GM12892 (cell line): Measurements from ENCODE around the gene BSPRY.
"Not testable (repeated sequence)": the region's sequence is repeated elsewhere in the genome, so short reads cannot be mapped to it uniquely, and the experiment has no call there.

Experiments used
- DNase-seq: peaks from one replicate; pipeline ENCODE4 v3.0.0; 2011; ENCODE audit not compliant: insufficient read length
- FAIRE-seq: peaks from 2 replicates; lab custom pipeline; 2011; peaks lifted over from hg19 to GRCh38; lab: Jason Lieb, UNC
- POLR2A ChIP-seq: IDR thresholded peaks from 2 replicates; pipeline ENCODE4 v1.6.1; 2011; ENCODE audit warnings: low read depth, low read length, control low read depth
- POLR2AphosphoS5 ChIP-seq: IDR thresholded peaks from 2 replicates; pipeline ENCODE4 v1.6.1; 2011; ENCODE audit warnings: low read depth, low read length, control low read depth
- TAF1 ChIP-seq: IDR thresholded peaks from 2 replicates; pipeline ENCODE4 v1.6.1; 2011; ENCODE audit warnings: low read depth, mild to moderate bottlenecking, control low read depth, low read length, borderline replicate concordance

BSPRY gene

DNA sequence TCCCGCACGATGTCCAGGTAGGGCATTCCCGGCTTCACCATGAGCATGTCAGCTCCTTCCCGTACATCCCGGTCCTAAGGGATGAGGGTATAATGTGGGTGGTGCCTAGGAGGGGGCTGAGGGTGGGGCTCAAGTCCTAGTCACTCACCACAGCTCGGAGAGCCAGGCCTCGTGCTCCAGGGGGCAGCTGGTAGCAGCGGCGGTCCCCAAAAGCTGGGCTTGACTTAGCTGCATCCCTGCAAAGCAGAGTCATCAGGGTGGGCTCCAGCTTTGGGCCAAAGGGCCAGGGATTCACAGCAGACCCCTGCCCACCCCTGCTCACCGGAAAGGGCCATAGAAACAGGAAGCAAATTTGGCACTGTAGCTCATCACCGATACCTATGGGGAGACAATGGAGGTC is 40.1 kb downstream of the BSPRY start:
- no peak for FAIRE-seq
- DNase-seq = no peak
- TF ChIP-seq TAF1 (no peak), POLR2AphosphoS5 (no peak), POLR2A (no peak)

DNA sequence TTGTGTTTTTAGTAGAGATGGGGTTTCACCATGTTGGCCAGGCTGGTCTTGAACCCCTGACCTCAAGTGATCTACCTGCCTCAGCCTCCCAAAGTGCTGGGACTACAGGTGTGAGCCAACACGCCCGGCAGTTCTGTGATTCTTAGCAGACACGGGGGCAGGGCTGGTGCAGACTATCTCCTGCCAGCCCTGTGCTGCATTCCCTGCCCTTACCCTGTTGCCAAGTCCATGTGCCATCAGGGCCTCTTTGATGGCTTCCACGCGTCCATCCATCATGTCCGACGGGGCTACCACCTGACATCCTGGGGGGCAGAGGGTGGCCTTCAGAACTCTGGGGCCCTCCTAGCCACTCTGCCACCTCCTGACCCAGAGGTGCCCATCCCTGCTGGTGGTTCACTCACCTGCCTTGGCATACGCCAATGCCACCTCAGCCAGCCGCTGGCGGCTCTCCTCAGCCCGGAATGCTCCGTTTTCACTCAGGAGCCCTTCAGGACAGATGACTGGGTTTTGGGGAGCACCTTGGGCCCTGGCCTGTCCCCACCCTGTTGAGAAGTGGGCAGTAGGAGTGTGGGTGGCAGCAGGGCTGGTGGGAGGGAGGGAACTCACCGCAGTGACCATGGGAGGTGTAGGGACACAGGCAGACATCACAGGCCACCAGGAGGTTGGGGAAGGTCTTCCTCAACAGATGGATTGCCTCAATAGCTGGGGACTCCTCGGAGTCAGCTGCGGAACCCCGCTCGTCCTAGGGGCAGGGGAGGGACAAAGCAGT is 41.0 kb downstream of the BSPRY start:
- DNase-seq (no peak), FAIRE-seq (no peak)
- no peak for TF ChIP-seq POLR2A
- no peak for TF ChIP-seq POLR2AphosphoS5
- TF ChIP-seq TAF1 = no peak

DNA sequence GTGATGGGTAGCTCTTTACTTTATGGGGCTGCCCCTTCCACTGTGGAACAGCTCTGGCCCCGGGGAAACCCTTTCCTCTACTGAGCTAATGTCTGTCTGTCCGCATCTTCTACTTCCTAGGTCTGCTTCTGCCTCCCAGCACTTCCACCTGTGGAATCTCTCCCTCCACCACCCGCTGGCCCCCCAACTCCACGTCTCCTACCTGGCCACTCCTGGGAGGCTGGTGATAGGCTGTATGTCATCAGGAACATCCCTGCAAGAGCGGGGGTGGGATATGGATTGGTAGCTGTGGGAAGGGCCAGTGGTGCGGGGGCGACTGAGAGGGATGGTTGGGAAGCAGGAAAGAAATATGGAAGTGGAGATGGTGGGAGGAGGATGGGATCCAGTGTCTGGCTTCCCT is 42.6 kb downstream of the BSPRY start:
- no peak for TF ChIP-seq POLR2AphosphoS5
- no peak for TF ChIP-seq TAF1
- no peak for TF ChIP-seq POLR2A
- no peak for DNase-seq
- FAIRE-seq = no peak

DNA sequence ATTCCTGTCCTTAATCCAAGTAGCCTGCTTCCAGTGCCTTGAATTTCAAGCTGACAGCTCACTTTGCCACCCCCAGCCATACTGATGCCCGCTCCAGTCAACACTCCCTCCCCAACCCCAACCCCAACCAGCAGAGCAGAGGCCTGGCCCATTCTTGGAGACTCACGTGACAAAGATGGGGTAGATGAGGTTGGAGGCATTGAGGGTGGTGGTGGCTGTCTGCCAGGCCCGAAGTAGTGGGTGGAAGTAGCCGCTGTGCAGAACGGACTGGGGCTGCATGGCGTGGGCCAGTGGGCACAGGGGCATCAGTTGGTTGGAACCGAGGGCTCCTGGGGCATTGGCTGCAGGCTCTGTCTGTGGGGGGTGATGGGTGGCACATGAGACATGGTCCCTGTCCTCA is 43.9 kb downstream of the BSPRY start:
- no peak for FAIRE-seq
- no peak for TF ChIP-seq TAF1
- TF ChIP-seq POLR2AphosphoS5 = no peak
- TF ChIP-seq POLR2A = no peak

DNA sequence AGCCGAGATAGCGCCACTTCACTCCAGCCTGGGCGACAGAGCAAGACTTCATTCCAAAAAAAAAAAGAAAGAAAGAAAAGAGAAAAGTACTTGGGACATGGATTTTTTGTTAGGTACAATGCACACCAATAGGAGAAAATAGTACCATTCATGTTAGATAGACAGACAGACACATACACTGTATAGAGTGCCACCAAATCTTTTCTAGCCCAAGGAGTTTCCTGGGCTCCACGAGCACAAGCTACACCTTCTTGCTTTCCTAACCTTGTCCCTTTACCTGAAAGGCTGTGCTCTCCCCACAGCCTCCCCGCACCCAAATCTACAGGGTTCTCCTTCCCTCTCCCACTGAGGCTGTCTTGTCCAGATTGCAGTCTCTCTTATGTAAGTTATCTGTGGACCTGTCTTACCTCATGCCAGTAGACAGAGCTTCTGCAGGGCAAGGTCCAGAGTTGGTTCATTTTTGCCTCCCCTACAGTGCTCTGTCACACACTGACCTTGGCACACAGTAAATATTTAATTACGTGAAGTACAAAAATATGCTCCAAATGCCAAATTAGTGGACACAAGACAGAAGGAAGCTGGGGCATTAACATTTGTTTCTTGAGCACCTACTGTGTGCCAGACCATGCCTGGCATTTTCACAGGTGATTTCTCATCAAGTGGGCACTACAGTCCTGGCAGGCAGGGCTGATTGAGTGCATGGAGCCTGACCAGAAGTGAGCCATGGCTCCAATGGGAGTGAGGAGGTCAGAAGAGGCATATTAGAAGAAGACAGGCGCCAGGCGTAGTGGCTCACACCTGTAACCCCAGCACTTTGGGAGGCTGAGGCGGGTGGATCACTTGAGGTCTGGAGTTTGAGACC is 45.9 kb downstream of the BSPRY start:
- no peak for FAIRE-seq
- TF ChIP-seq TAF1 (no peak), POLR2AphosphoS5 (no peak), POLR2A (no peak)
- DNase-seq = no peak

More for the DNA sequence above, 43.9 kb downstream of the BSPRY start:
- no peak for DNase-seq

DNA sequence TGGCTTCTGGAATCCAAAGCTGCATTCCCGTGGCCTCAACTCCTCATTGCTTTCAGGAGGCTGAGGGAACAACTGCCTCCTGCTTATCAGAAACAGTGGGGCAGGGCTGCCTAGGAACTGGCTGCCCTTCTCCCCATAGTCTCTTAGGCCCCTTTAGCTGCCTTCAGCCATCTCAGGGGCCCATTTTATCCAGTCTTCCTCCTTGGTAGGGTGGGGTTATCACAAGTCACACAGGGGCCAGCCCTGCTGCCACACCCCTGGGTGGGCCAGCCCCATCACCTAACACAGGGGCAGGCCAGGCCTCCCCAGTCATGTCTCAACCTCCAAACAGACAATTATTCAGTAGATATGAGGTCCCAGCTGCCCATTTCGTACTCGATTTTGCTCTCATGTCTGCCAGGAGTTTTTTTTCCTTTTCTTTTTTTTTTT is 47.9 kb downstream of the BSPRY start:
- FAIRE-seq (no peak), DNase-seq (no peak)
- no peak for TF ChIP-seq TAF1
- no peak for TF ChIP-seq POLR2AphosphoS5
- TF ChIP-seq POLR2A = no peak

DNA sequence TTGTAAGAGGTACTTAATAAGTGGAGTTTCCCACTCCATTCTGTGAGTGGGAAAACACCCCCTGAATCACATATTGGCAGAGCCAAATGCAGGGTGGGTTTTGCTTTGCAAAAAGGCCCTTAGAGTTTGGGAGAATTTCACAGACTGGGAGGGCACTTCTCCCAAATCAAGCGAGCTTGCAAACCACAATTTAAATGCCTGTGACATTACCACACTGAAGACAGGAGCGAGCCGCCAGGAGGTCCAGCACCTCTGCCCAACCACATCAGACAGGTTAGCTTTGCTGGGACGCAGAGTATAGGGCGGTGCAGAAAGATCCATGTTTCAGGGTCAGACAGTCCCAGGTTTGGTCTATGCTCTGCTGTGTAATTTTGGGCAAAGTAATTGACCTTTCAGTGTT is 49.5 kb downstream of the BSPRY start:
- TF ChIP-seq POLR2A (no peak), POLR2AphosphoS5 (no peak), TAF1 (no peak)
- no peak for FAIRE-seq
- no peak for DNase-seq

DNA sequence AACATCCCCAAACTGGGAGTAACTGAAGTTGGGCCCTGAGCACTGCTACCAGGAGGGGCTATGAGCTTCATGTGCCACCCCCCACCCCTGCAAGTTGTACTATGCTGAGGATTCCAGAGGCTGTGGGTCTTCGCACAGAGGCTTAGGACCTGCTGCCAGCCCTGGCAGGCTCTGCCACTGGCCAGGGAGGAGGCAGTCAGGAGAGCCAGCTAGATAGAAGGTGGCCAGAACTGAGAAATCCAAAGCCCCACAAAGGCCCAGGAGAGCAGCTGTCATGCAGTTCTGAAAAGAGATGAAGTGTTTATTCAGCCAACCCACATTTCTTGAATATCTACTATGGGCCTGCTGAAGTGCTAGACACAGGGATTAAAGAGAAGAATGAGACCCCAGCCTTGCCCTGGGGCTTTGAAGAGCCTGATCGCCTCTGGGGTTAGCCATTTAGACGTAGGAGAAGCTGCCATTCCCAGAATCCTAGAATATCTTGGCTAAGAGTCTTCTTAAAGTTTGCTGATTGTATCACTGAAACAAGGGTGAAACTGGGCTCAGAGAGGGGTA is 50.4 kb downstream of the BSPRY start:
- DNase-seq (no peak), FAIRE-seq (no peak)
- TF ChIP-seq TAF1 (no peak), POLR2A (no peak), POLR2AphosphoS5 (no peak)

DNA sequence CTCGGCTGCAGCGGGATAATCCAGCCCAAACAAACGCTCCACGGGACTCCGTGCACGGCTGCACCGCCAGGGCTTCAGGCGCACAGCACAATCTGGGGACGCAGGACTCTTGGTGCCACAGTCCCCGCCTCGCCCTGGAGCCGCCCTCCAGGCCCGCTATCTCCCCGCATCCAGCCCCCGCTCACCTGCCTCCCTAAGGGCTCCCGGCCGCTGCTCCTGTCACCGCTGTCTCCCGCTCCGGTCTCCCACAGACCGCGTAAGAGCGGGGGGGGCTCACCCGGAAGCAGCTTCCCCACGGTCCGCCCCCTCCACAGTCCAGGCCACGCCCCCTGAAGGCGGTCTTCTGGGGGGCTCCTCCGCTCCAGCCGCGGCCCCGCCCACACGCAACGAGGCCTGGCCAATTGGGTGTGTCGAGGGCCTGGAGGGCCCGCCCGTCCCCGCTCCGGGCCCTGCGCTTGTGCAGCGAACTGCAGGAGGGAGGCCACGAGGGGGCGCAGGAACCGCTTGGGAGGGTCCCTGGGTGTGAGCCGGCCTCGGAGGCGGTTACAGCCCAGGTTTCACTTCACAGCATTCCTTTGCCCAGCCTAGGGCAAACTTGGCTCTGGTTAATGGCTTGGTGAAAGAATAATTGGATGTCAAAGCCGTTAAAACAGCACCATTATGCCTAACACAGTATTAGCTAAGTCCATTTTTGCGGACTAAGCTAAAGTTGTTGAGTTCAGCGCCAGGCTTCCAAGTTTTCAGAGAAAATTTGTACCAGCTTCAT is 51.9 kb downstream of the BSPRY start, which contains the start of gene ALAD:
Gene ALAD (minus strand): TSS at position 258 of the 766 bp plus-strand sequence. CDS start 7,725 bp downstream, outside the sequence.
- peak; percentile 95 for FAIRE-seq
- peak; percentile 99 for DNase-seq
- TF ChIP-seq TAF1 = no peak
- TF ChIP-seq POLR2AphosphoS5 = peak; percentile 47; the same call in 1 of the 2 replicates
- peak; percentile 65; the same call in 1 of the 2 replicates for TF ChIP-seq POLR2A

DNA sequence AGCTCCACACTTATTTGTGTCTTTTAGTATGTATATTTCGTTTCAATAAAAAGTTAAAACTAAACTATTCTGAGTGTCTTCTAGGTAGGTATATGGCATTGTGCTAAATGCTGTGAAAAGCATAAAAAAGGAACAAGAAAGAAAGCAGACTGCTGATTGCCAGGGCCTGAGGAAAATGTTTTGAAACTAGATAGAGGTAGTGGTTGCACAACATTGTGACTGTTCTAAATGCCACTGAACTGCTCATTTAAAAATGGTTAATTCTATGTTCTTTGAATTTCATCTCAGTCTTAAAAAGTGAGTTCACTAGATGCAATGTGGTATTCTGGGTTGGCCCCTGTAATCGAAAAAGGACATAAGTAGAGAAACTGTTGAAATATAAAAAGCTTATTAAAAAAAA is 54.3 kb downstream of the BSPRY start:
- DNase-seq = no peak

DNA sequence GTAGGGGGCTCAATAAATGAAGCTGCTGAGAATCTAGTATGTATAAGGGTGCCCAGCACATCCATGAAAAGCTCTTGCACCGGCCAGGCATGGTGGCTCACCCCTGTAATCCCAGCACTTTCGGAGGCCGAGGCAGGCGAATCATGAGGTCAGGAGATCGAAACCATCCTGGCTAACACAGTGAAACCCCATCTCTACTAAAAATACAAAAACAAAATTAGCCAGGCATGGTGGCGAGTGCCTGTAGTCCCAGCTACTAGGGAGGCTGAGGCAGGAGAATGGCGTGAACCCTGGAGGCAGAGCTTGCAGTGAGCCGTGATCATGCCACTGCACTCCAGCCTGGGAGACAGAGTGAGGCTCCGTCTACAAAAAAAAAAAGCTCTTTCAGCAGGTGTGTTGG is 57.0 kb downstream of the BSPRY start:
- FAIRE-seq = not testable (repeated sequence)

More for the DNA sequence above, 54.3 kb downstream of the BSPRY start:
- TF ChIP-seq POLR2AphosphoS5 (no peak), TAF1 (no peak), POLR2A (no peak)
- no peak for FAIRE-seq

DNA sequence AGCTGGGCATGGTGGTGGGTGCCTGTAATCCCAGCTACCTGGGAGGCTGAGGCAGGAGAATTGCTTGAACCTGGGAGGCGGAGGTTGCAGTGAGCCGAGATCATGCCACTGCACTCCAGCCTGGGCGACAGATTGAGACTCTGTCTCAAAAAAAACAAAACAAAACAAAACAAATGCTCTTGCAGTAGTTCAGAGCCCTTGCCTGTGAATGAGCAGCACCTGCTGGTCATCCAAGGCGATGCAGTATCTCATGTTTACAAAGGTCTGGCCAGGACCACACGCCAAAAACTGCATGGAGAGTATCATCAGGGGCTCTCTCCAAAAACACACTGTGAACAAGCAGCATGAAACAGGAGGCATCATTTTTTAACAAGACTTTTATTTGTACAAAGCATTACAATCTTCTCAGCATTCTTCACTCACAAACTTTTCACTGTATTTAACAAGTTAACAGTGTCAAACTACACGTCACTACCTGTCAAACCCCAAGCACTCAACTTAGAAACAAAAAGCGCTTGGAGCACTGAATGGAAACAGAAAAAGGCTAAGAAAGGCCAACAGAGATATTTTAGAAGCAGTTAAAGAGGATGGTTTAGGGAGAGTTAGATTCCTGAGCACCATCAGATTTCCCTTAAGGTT is 57.7 kb downstream of the BSPRY start:
- not testable (repeated sequence) for FAIRE-seq, DNase-seq

More for the DNA sequence above, 57.0 kb downstream of the BSPRY start:
- DNase-seq = not testable (repeated sequence)
